ENCODE results near the gene MDK. TPM values are rescaled to one million over a fixed set of nuclear protein-coding genes. Genes with fewer than 3 reads are reported as not detected.
"Not testable (repeated sequence)": the region's sequence is repeated elsewhere in the genome, so short reads cannot be mapped to it uniquely, and the experiment has no call there.

MDK gene
- polyA plus RNA-seq, 1 donor from 2014 or later, result 90.3 TPM

DNA sequence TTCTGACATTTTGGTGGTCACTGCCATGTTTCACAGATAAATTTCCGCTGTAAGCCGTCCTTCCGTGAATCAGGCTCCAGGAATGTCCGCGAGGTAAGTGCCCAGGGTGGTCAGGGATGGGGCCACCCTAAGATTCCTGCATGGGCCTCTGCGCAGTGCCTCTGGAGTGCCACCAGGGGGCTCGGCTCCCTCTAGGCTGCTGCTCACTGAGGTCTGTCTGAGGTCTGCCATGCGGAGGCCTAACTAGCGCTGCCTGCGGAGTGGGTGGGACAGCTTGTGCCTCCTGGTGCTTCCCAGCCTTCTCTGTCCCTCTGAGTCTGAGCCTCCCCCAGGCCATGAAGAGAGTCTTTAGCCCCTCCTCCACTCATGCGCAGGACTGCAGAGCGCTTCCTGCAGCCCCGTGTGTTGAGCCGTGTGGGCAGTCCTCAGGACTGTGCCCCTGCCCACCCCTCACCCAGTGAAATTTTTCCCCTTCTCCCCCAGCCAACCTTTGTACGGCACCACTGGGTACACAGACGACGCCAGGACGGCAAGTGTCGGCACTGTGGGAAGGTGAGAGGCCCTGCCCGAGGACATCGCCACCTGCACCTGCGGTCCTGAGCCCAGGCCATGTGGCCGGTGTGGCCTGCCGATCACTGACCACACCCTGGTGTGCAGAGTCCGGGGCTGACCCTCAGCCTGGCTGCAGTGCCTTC is 11.9 kb upstream of the MDK start:
- no peaks in the 10 kb centered on the region for H4K20me1 ChIP-seq (ENCODE audit: insufficient read depth)
- no peak overlapping the region for H3K9ac ChIP-seq (ENCODE audit: low read length)
- no peak overlapping the region for H2AFZ ChIP-seq (ENCODE audit: low read depth, low read length)
- H3F3A ChIP-seq (ENCODE audit: insufficient read depth, low read length, poor library complexity, severe bottlenecking), result no peaks in the 10 kb centered on the region
- no peaks in the 10 kb centered on the region for H3K79me2 ChIP-seq (replicated peaks; ENCODE audit: insufficient read depth, low read length)
- H3K27ac ChIP-seq (ENCODE audit: low read length), result no peak overlapping the region
- H3K4me3 ChIP-seq (ENCODE audit: low read length), result no peak overlapping the region
- H3K36me3 ChIP-seq (ENCODE audit: insufficient read depth, low read length), result no peaks in the 10 kb centered on the region
- TF ChIP-seq EP300 (conservative IDR thresholded peaks at IDR 0.05; ENCODE audit: poor library complexity, severe bottlenecking) (no peak), SMC3 (conservative IDR thresholded peaks at IDR 0.05; ENCODE audit: poor library complexity) (peak; percentile 79), EZH2 (IDR thresholded peaks at IDR 0.05; ENCODE audit: borderline replicate concordance, insufficient read depth, low read length, poor library complexity, severe bottlenecking) (no peak), RAD21 (conservative IDR thresholded peaks at IDR 0.05) (peak; percentile 70), MXI1 (conservative IDR thresholded peaks at IDR 0.05; ENCODE audit: poor library complexity, severe bottlenecking) (peak; percentile 32), TAF1 (IDR thresholded peaks at IDR 0.05; ENCODE audit: low read depth) (no peak), POLR2AphosphoS5 (IDR thresholded peaks at IDR 0.05) (no peak)
- TF ChIP-seq, protein P1, sequence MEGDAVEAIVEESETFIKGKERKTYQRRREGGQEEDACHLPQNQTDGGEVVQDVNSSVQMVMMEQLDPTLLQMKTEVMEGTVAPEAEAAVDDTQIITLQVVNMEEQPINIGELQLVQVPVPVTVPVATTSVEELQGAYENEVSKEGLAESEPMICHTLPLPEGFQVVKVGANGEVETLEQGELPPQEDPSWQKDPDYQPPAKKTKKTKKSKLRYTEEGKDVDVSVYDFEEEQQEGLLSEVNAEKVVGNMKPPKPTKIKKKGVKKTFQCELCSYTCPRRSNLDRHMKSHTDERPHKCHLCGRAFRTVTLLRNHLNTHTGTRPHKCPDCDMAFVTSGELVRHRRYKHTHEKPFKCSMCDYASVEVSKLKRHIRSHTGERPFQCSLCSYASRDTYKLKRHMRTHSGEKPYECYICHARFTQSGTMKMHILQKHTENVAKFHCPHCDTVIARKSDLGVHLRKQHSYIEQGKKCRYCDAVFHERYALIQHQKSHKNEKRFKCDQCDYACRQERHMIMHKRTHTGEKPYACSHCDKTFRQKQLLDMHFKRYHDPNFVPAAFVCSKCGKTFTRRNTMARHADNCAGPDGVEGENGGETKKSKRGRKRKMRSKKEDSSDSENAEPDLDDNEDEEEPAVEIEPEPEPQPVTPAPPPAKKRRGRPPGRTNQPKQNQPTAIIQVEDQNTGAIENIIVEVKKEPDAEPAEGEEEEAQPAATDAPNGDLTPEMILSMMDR (IDR thresholded peaks at IDR 0.05; ENCODE audit: poor library complexity, severe bottlenecking), result peak; percentile 78
- TF ChIP-seq, protein P2, sequence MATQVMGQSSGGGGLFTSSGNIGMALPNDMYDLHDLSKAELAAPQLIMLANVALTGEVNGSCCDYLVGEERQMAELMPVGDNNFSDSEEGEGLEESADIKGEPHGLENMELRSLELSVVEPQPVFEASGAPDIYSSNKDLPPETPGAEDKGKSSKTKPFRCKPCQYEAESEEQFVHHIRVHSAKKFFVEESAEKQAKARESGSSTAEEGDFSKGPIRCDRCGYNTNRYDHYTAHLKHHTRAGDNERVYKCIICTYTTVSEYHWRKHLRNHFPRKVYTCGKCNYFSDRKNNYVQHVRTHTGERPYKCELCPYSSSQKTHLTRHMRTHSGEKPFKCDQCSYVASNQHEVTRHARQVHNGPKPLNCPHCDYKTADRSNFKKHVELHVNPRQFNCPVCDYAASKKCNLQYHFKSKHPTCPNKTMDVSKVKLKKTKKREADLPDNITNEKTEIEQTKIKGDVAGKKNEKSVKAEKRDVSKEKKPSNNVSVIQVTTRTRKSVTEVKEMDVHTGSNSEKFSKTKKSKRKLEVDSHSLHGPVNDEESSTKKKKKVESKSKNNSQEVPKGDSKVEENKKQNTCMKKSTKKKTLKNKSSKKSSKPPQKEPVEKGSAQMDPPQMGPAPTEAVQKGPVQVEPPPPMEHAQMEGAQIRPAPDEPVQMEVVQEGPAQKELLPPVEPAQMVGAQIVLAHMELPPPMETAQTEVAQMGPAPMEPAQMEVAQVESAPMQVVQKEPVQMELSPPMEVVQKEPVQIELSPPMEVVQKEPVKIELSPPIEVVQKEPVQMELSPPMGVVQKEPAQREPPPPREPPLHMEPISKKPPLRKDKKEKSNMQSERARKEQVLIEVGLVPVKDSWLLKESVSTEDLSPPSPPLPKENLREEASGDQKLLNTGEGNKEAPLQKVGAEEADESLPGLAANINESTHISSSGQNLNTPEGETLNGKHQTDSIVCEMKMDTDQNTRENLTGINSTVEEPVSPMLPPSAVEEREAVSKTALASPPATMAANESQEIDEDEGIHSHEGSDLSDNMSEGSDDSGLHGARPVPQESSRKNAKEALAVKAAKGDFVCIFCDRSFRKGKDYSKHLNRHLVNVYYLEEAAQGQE (IDR thresholded peaks at IDR 0.05; ENCODE audit: borderline replicate concordance), result no peak
- H3K9me2 ChIP-seq (ENCODE audit: insufficient read depth, low read length), result no peaks in the 10 kb centered on the region
- no peaks in the 10 kb centered on the region for H3K27me3 ChIP-seq (ENCODE audit: insufficient read depth, low read depth, low read length)
- H3K4me2 ChIP-seq (ENCODE audit: low read length), result no peak overlapping the region
- H3K9me3 ChIP-seq (ENCODE audit: low read length), result no peaks in the 10 kb centered on the region

DNA sequence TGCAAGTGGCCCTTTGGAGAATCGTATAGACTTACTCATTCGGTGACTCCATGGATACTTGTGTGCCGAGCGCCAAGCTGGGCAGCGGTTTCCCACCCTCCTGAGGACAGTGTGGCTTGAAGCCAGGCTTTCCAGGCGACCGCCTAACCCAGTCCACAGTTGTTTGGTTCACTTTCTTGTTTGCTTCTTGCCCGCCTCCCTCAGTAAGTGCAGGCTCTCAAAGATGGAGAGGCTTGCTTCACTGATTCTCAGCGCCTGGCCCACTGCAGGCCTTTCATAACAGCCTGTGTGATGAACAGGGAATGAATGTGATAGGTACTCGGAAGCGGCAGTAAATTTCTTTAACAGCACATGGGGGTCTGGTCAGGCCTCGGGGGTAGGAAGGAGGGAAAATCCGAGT is 11.2 kb upstream of the MDK start:
- no peaks in the 10 kb centered on the region for H3K79me2 ChIP-seq (replicated peaks; ENCODE audit: insufficient read depth, low read length)
- H3K9me3 ChIP-seq (ENCODE audit: low read length), result no peaks in the 10 kb centered on the region
- TF ChIP-seq RAD21 (conservative IDR thresholded peaks at IDR 0.05), result no peak
- H3K4me2 ChIP-seq (ENCODE audit: low read length), result no peak overlapping the region
- H3K36me3 ChIP-seq (ENCODE audit: insufficient read depth, low read length), result no peaks in the 10 kb centered on the region
- no peak overlapping the region for H3K4me3 ChIP-seq (ENCODE audit: low read length)
- no peaks in the 10 kb centered on the region for H3K27me3 ChIP-seq (ENCODE audit: insufficient read depth, low read depth, low read length)
- H3K27ac ChIP-seq (ENCODE audit: low read length), result no peak overlapping the region
- H3K9me2 ChIP-seq (ENCODE audit: insufficient read depth, low read length), result no peaks in the 10 kb centered on the region
- no peak overlapping the region for H2AFZ ChIP-seq (ENCODE audit: low read depth, low read length)
- no peaks in the 10 kb centered on the region for H4K20me1 ChIP-seq (ENCODE audit: insufficient read depth)
- no peak overlapping the region for H3K9ac ChIP-seq (ENCODE audit: low read length)
- no peaks in the 10 kb centered on the region for H3F3A ChIP-seq (ENCODE audit: insufficient read depth, low read length, poor library complexity, severe bottlenecking)

DNA sequence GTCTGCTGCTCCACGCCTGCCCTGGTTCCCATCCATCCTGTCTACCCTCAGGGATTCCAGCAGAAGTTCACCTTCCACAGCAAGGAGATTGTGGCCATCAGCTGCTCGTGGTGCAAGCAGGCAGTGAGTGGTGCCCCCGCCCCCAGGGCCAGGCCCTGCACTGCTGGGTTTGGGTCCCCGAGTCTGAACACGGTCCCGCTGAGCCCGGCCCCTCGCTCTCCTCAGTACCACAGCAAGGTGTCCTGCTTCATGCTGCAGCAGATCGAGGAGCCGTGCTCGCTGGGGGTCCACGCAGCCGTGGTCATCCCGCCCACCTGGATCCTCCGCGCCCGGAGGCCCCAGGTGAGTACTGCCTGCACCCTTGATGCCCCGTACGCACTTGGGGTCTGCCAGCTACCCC is 10.2 kb upstream of the MDK start:
- not testable (repeated sequence) for H3K9me2 ChIP-seq (ENCODE audit: insufficient read depth, low read length); H3F3A ChIP-seq (ENCODE audit: insufficient read depth, low read length, poor library complexity, severe bottlenecking); H3K27ac ChIP-seq (ENCODE audit: low read length); H3K4me2 ChIP-seq (ENCODE audit: low read length); H3K27me3 ChIP-seq (ENCODE audit: insufficient read depth, low read depth, low read length); H3K9ac ChIP-seq (ENCODE audit: low read length); H3K79me2 ChIP-seq (replicated peaks; ENCODE audit: insufficient read depth, low read length); H3K9me3 ChIP-seq (ENCODE audit: low read length); H2AFZ ChIP-seq (ENCODE audit: low read depth, low read length); H3K36me3 ChIP-seq (ENCODE audit: insufficient read depth, low read length); H3K4me3 ChIP-seq (ENCODE audit: low read length); H4K20me1 ChIP-seq (ENCODE audit: insufficient read depth)
